Colonic mucosa (tissue), 4 donors: ENCODE measurements around the gene SLC12A7. TPM values are rescaled to one million over a fixed set of nuclear protein-coding genes. Genes with fewer than 3 reads are reported as not detected.
"Not testable (repeated sequence)": the region's sequence is repeated elsewhere in the genome, so short reads cannot be mapped to it uniquely, and the experiment has no call there.

Source experiments
- DNase-seq: peaks from one replicate; pipeline ENCODE4 v3.0.0-alpha.2; 2020
- H3K27ac ChIP-seq: fragments of 200-600 bp; one replicate; pipeline ENCODE4 v1.8.0; 2021
- H3K27me3 ChIP-seq: fragments of 200-600 bp; one replicate; pipeline ENCODE4 v1.8.0; 2021
- H3K36me3 ChIP-seq: fragments of 200-600 bp; one replicate; pipeline ENCODE4 v1.8.0; 2021
- H3K4me1 ChIP-seq: fragments of 200-600 bp; one replicate; pipeline ENCODE4 v1.8.0; 2021; ENCODE audit warnings: mild to moderate bottlenecking
- H3K4me3 ChIP-seq: fragments of 200-600 bp; one replicate; pipeline ENCODE4 v1.8.0; 2021
- H3K9ac ChIP-seq, 2 donors: one replicate each; pipeline ENCODE4 v1.7.0; 2013; ENCODE audit warnings: control low read depth in 2 of 2, low read depth in 2 of 2, low read length in 2 of 2
- H3K9me3 ChIP-seq: fragments of 200-600 bp; one replicate; pipeline ENCODE4 v1.8.0; 2021
- CTCF ChIP-seq: fragments of 200-600 bp; IDR thresholded peaks from one replicate; pipeline ENCODE4 v1.8.0; 2022; ENCODE audit warnings: antibody characterized with exemption, mild to moderate bottlenecking
- intact Hi-C: fragments of 100-400 bp; cut with DNase I; formaldehyde crosslinking; loops from one replicate; pipeline ENCODE4 v1.14.1; 2022
- total RNA-seq, 2 donors: library from RNA; stranded (reverse); fragmentation: NEBNext Ultra II Directional in 1 of 2; extraction: Animal tissue kit (Norgen Biotek cat#: 25700) in 1 of 2; gene quantifications; one replicate each; pipeline ENCODE4 v1.2.1, GENCODE V29; 2021
- donor health status: healthy.
- donor health status: DM: no; HTN: no; CAD: no.
- donor health status: DM: no; HTN: no; CAD: no.

The SLC12A7 gene
- total RNA-seq, 2 donors from 2014 or later: 64.6 to 81.2 TPM

GRCh38 chr5:1004461-1005248 lies 107.2 kb downstream of the SLC12A7 start:
- DNase-seq: peak; percentile 70
- peak overlapping the region; percentile 45 for H3K4me3 ChIP-seq
- H3K36me3 ChIP-seq: no peaks in the 10 kb centered on the region
- no peaks in the 10 kb centered on the region for H3K9me3 ChIP-seq
- intact Hi-C loops: loop anchor here (5.0 kb wide), 1 partner anchor 133 kb away; no protein-coding TSS in a partner anchor
- peak overlapping the region in 1 of 2 donors; percentile 54 for H3K9ac ChIP-seq
- TF ChIP-seq CTCF: no peak
- no peak overlapping the region for H3K27ac ChIP-seq
- H3K27me3 ChIP-seq: peaks cover 47% of the 10 kb centered on the region
- peaks cover 8% of the 10 kb centered on the region for H3K4me1 ChIP-seq

GRCh38 chr5:1003296-1003937 lies 108.4 kb downstream of the SLC12A7 start:
- no peak overlapping the region for H3K9ac ChIP-seq
- no peaks in the 10 kb centered on the region for H3K36me3 ChIP-seq
- H3K9me3 ChIP-seq: no peaks in the 10 kb centered on the region
- no peak overlapping the region for H3K4me3 ChIP-seq
- peaks cover 36% of the 10 kb centered on the region for H3K27me3 ChIP-seq
- no peak overlapping the region for H3K27ac ChIP-seq
- no peak for TF ChIP-seq CTCF
- DNase-seq: peak; percentile 40
- intact Hi-C loops: no loop called here
- peaks cover 8% of the 10 kb centered on the region for H3K4me1 ChIP-seq

- Histone ChIP-seq H3K36me3 (no peaks in the 10 kb centered on the region), H3K27me3 (peaks cover 30% of the 10 kb centered on the region), H3K4me1 (peaks cover 8% of the 10 kb centered on the region), H3K27ac (no peak overlapping the region), H3K9me3 (no peaks in the 10 kb centered on the region), H3K4me3 (no peak overlapping the region), H3K9ac (no peak overlapping the region)
- peak; percentile 18 for DNase-seq
- TF ChIP-seq CTCF: no peak
- intact Hi-C loops: no loop called here
Measured at GRCh38 chr5:1002836-1003235, 109.0 kb downstream of the SLC12A7 start.

- no peaks in the 10 kb centered on the region for H3K36me3 ChIP-seq
- no peaks in the 10 kb centered on the region for H3K9me3 ChIP-seq
- no peak overlapping the region for H3K27ac ChIP-seq
- no peak for TF ChIP-seq CTCF
- no peak for DNase-seq
- peaks cover 8% of the 10 kb centered on the region for H3K4me1 ChIP-seq
- intact Hi-C loops: no loop called here
- peaks cover 25% of the 10 kb centered on the region for H3K27me3 ChIP-seq
- H3K9ac ChIP-seq: no peak overlapping the region
- no peak overlapping the region for H3K4me3 ChIP-seq
Measured at GRCh38 chr5:1002271-1002546, 109.7 kb downstream of the SLC12A7 start.

GRCh38 chr5:1001406-1002270 lies 110.2 kb downstream of the SLC12A7 start:
- H3K9ac ChIP-seq: no peak overlapping the region
- H3K36me3 ChIP-seq: no peaks in the 10 kb centered on the region
- H3K4me1 ChIP-seq: peaks cover 8% of the 10 kb centered on the region
- DNase-seq: peak; percentile 16
- H3K27me3 ChIP-seq: peaks cover 20% of the 10 kb centered on the region
- no peak overlapping the region for H3K4me3 ChIP-seq
- no peaks in the 10 kb centered on the region for H3K9me3 ChIP-seq
- no peak for TF ChIP-seq CTCF
- H3K27ac ChIP-seq: no peak overlapping the region
- intact Hi-C loops: no loop called here

- H3K4me1 ChIP-seq, DNase-seq, H3K9ac ChIP-seq, H3K36me3 ChIP-seq, intact Hi-C loops, H3K27ac ChIP-seq, H3K9me3 ChIP-seq, H3K4me3 ChIP-seq: not testable (repeated sequence)
- H3K27me3 ChIP-seq: peaks cover 13% of the 10 kb centered on the region
Measured at GRCh38 chr5:1000831-1001230, 111.0 kb downstream of the SLC12A7 start.
